SK-N-SH (cell line): ENCODE data around the gene OR2AT4. TPM values are rescaled to one million over a fixed set of nuclear protein-coding genes. Genes with fewer than 3 reads are reported as not detected.

Experiments
- CTCF ChIA-PET: fragments of 300-600, 350-600 bp; formaldehyde crosslinking; extraction: SDS; loops from one replicate; lab custom pipeline; 2021; lab: Yijun Ruan, JAX
- POLR2A ChIA-PET: fragments of 350-600 bp; sonication (Branson Sonifier 250); formaldehyde crosslinking; extraction: SDS; loops from one replicate; lab custom pipeline; 2020; ENCODE audit warnings: antibody characterized with exemption, inconsistent platforms; lab: Yijun Ruan, JAX
- DNase-seq: peaks from one replicate; pipeline ENCODE4 v3.0.0; 2012
- H2AFZ ChIP-seq: fragments of 200-600 bp; sonication (generic); 2 replicates; pipeline ENCODE4 v1.8.1; 2016; ENCODE audit warnings: antibody characterized with exemption, mild to moderate bottlenecking, low read depth
- H3F3A ChIP-seq: fragments of 200-600 bp; sonication (generic); replicated peaks from 2 replicates; pipeline ENCODE3; 2016; ENCODE audit warnings: antibody characterized with exemption, mild to moderate bottlenecking; ENCODE audit not compliant: insufficient read depth
- H3K27ac ChIP-seq, 2 experiments: fragments of 200-500 bp in 1 of 2; fragments of 200-600 bp in 1 of 2; sonication (Bioruptor generic) in 1 of 2; sonication (generic), shearing (Covaris generic) in 1 of 2; 2 replicates each; pipeline versions ENCODE4 v1.5.1 to v1.6.1; 2014 to 2016; ENCODE audit warnings: low read depth in 2 of 2, inconsistent platforms in 1 of 2, low read length in 1 of 2, mild to moderate bottlenecking in 1 of 2, mixed read lengths in 1 of 2
- H3K27me3 ChIP-seq: fragments of 200-600 bp; sonication (generic), shearing (Covaris generic); 2 replicates; pipeline ENCODE4 v1.6.1; 2016; ENCODE audit warnings: mixed run types; ENCODE audit not compliant: insufficient read depth
- H3K36me3 ChIP-seq, 2 experiments: fragments of 200-500 bp in 1 of 2; fragments of 200-600 bp in 1 of 2; sonication (Bioruptor generic) in 1 of 2; sonication (generic) in 1 of 2; replicated peaks in 1 of 2; 2 replicates each; pipeline versions ENCODE3 to v1.5.1; 2014 to 2016; ENCODE audit warnings: low read length in 1 of 2, mild to moderate bottlenecking in 1 of 2; ENCODE audit not compliant: insufficient read depth in 2 of 2, control insufficient read depth in 1 of 2
- H3K4me1 ChIP-seq, 2 experiments: fragments of 200-500 bp in 1 of 2; fragments of 200-600 bp in 1 of 2; sonication (Bioruptor generic) in 1 of 2; sonication (generic), shearing (Covaris generic) in 1 of 2; 2 replicates each; pipeline versions ENCODE4 v1.5.1 to v1.6.1; 2014 to 2016; ENCODE audit warnings: low read depth in 1 of 2, low read length in 1 of 2, mixed run types in 1 of 2; ENCODE audit not compliant: insufficient read depth in 2 of 2, control insufficient read depth in 1 of 2
- H3K4me2 ChIP-seq: fragments of 200-600 bp; sonication (generic), shearing (Covaris generic); 2 replicates; pipeline ENCODE4 v1.6.1; 2017; ENCODE audit warnings: mixed run types
- H3K4me3 ChIP-seq, 2 experiments: fragments of 200-500 bp in 1 of 2; fragments of 200-600 bp in 1 of 2; sonication (Bioruptor generic) in 1 of 2; sonication (generic), shearing (Covaris generic) in 1 of 2; 2 replicates each; pipeline versions ENCODE4 v1.5.1 to v1.8.1; 2014 to 2016; ENCODE audit warnings: low read depth in 2 of 2, inconsistent platforms in 1 of 2, low read length in 1 of 2, mild to moderate bottlenecking in 1 of 2, mixed read lengths in 1 of 2, moderate library complexity in 1 of 2
- H3K79me2 ChIP-seq: fragments of 200-600 bp; sonication (generic); 2 replicates; pipeline ENCODE4 v1.8.1; 2017; ENCODE audit warnings: mild to moderate bottlenecking; ENCODE audit not compliant: insufficient read depth
- H3K9ac ChIP-seq: fragments of 200-600 bp; sonication (generic); 2 replicates; pipeline ENCODE4 v1.6.1; 2017; ENCODE audit warnings: mixed run types
- H3K9me2 ChIP-seq: fragments of 200-600 bp; sonication (generic); 2 replicates; pipeline ENCODE4 v1.6.1; 2017; ENCODE audit warnings: mixed run types
- H3K9me3 ChIP-seq: fragments of 200-600 bp; sonication (generic); 2 replicates; pipeline ENCODE4 v1.6.1; 2017; ENCODE audit warnings: mixed run types, mild to moderate bottlenecking, moderate library complexity
- H4K20me1 ChIP-seq: fragments of 200-600 bp; sonication (generic); 2 replicates; pipeline ENCODE4 v1.6.1; 2017; ENCODE audit warnings: mild to moderate bottlenecking, mixed run types; ENCODE audit not compliant: insufficient read depth
- CHD2 ChIP-seq: fragments of 150-350 bp; IDR thresholded peaks from 2 replicates; pipeline ENCODE4 v1.6.1; 2018; ENCODE audit warnings: low read length; ENCODE audit not compliant: partially characterized antibody
- GATA2 ChIP-seq: sonication (generic); formaldehyde crosslinking; IDR thresholded peaks from 2 replicates; pipeline ENCODE4 v1.5.0; 2020; ENCODE audit warnings: mild to moderate bottlenecking, missing genetic modification reagents
- IRF3 ChIP-seq: fragments of 150-350 bp; IDR thresholded peaks from 2 replicates; pipeline ENCODE4 v1.6.1; 2016; ENCODE audit warnings: mild to moderate bottlenecking, low read depth, low read length
- MAX ChIP-seq: IDR thresholded peaks from 2 replicates; pipeline ENCODE4 v1.4.0; 2012; ENCODE audit warnings: low read depth
- NRF1 ChIP-seq: IDR thresholded peaks from 2 replicates; pipeline ENCODE4 v1.6.1; 2012; ENCODE audit warnings: low read depth, mild to moderate bottlenecking, low read length
- POLR2AphosphoS5 ChIP-seq: IDR thresholded peaks from 2 replicates; pipeline ENCODE4 v1.6.1; 2012; ENCODE audit warnings: low read depth, low read length
- TEAD4 ChIP-seq: IDR thresholded peaks from 2 replicates; pipeline ENCODE4 v1.4.0; 2012; ENCODE audit warnings: mild to moderate bottlenecking, borderline replicate concordance; ENCODE audit not compliant: insufficient read depth
- WGBS: methylation state at CpG from one replicate; pipeline ENCODE4 v1.1.6; 2017; ENCODE audit warnings: low lambda C conversion rate; 5-methylcytosine and 5-hydroxymethylcytosine counted together
- polyA plus RNA-seq, 3 experiments: library from polyadenylated mRNA; depleted of rRNA; stranded (reverse); fragments of >200 nt; gene quantifications; 2 replicates each; pipeline ENCODE4 v1.2.3, GENCODE V29; 2012
- TF ChIP-seq, protein P1 (sequence below): fragments of 200-600 bp; sonication (generic); IDR thresholded peaks from 2 replicates; pipeline ENCODE4 v1.6.1; 2017; ENCODE audit warnings: antibody characterized with exemption, mild to moderate bottlenecking, moderate library complexity

The OR2AT4 gene
- polyA plus RNA-seq, 1 of the 3 experiments (the other 2 are of a cell fraction) = not detected

GRCh38 chr11:75063741-75064314 is 32.8 kb downstream of the OR2AT4 start:
- POLR2A ChIA-PET = interaction anchor here (0.6 kb wide), 1 partner anchor 77 kb away, joined by 3 read pairs; no protein-coding TSS in a partner anchor
- H3K9ac ChIP-seq = no peak overlapping the region
- no peaks in the 10 kb centered on the region for H3K9me2 ChIP-seq
- TF ChIP-seq, protein P1, sequence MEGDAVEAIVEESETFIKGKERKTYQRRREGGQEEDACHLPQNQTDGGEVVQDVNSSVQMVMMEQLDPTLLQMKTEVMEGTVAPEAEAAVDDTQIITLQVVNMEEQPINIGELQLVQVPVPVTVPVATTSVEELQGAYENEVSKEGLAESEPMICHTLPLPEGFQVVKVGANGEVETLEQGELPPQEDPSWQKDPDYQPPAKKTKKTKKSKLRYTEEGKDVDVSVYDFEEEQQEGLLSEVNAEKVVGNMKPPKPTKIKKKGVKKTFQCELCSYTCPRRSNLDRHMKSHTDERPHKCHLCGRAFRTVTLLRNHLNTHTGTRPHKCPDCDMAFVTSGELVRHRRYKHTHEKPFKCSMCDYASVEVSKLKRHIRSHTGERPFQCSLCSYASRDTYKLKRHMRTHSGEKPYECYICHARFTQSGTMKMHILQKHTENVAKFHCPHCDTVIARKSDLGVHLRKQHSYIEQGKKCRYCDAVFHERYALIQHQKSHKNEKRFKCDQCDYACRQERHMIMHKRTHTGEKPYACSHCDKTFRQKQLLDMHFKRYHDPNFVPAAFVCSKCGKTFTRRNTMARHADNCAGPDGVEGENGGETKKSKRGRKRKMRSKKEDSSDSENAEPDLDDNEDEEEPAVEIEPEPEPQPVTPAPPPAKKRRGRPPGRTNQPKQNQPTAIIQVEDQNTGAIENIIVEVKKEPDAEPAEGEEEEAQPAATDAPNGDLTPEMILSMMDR = no peak
- TF ChIP-seq NRF1 (no peak), POLR2AphosphoS5 (no peak), IRF3 (no peak), CHD2 (no peak), TEAD4 (no peak), MAX (no peak)
- H2AFZ ChIP-seq = no peak overlapping the region
- H3F3A ChIP-seq = no peaks in the 10 kb centered on the region
- H4K20me1 ChIP-seq = no peaks in the 10 kb centered on the region
- H3K4me2 ChIP-seq = no peak overlapping the region
- H3K4me1 ChIP-seq = peaks cover 0 to 2% of the 10 kb centered on the region in 2 experiments; a peak in 1 of 4 replicates
- H3K4me3 ChIP-seq = no peak overlapping the region
- CTCF ChIA-PET = interaction anchor here (0.7 to 3.6 kb wide), 6 partner anchors 21 to 185 kb away, joined by 3 to 11 read pairs (median 4); no protein-coding TSS in a partner anchor
- H3K36me3 ChIP-seq = no peaks in the 10 kb centered on the region
- no peak for DNase-seq
- no peak overlapping the region for H3K27ac ChIP-seq
- H3K79me2 ChIP-seq = no peaks in the 10 kb centered on the region
- H3K9me3 ChIP-seq = no peaks in the 10 kb centered on the region
- WGBS = 30% methylated on average over 3 of the region's 3 CpGs
- H3K27me3 ChIP-seq = no peaks in the 10 kb centered on the region

- CTCF ChIA-PET = interaction anchor here (0.8 to 1.9 kb wide), 4 partner anchors 34 to 156 kb away, joined by 3 to 6 read pairs (median 3); no protein-coding TSS in a partner anchor
- H3K4me2 ChIP-seq = no peak overlapping the region
- H3K27ac ChIP-seq = no peak overlapping the region
- H3K36me3 ChIP-seq = no peaks in the 10 kb centered on the region
- no peak overlapping the region for H3K4me3 ChIP-seq
- POLR2A ChIA-PET = no interaction called here
- H3K4me1 ChIP-seq = no peaks in the 10 kb centered on the region
- H3K9me2 ChIP-seq = no peaks in the 10 kb centered on the region
- no peak for DNase-seq
- H3F3A ChIP-seq = no peaks in the 10 kb centered on the region
- H2AFZ ChIP-seq = no peak overlapping the region
- H4K20me1 ChIP-seq = no peaks in the 10 kb centered on the region
- TF ChIP-seq NRF1 (no peak), GATA2 (CRISPR knock-in tag) (no peak)
- no peaks in the 10 kb centered on the region for H3K9me3 ChIP-seq
- H3K9ac ChIP-seq = no peak overlapping the region
- H3K79me2 ChIP-seq = no peaks in the 10 kb centered on the region
- no peaks in the 10 kb centered on the region for H3K27me3 ChIP-seq
Observed at GRCh38 chr11:75059299-75059698, 37.4 kb downstream of the OR2AT4 start.
